PC-3 (cell line): ENCODE measurements around the gene NUMA1. TPM values are rescaled to one million over a fixed set of nuclear protein-coding genes. Genes with fewer than 3 reads are reported as not detected.

ENCODE experiments used
- ATAC-seq: fragments of 200-7000 bp; cut with Tn5 transposase; 2 replicates; pipeline ENCODE4 v1.9.1; 2020; ENCODE audit warnings: mild to moderate bottlenecking, moderate library complexity
- BruUV-seq: library from RNA; stranded (reverse); fragments of 400-500 nt; replicated peaks from 2 replicates; lab custom pipeline; 2021; lab: Mats Ljungman, UMichigan
- CTCF ChIA-PET: fragments of 300-600 bp; sonication (Branson Sonifier 250); formaldehyde crosslinking; loops from one replicate; lab custom pipeline; 2022; ENCODE audit warnings: antibody characterized with exemption; lab: Charles Lee
- POLR2A ChIA-PET: fragments of 300-600 bp; sonication (Branson Sonifier 250); formaldehyde crosslinking; loops from one replicate; lab custom pipeline; 2022; ENCODE audit warnings: antibody characterized with exemption; ENCODE audit not compliant: unreplicated experiment; lab: Charles Lee
- DNase-seq: peaks from one replicate; pipeline ENCODE4 v3.0.0-alpha.2; 2015
- H2AFZ ChIP-seq: fragments of 300-600 bp; sonication (generic); 2 replicates; pipeline ENCODE4 v1.6.0; 2016; ENCODE audit warnings: antibody characterized with exemption, low read length
- H3F3A ChIP-seq: fragments of 300-600 bp; sonication (generic); one replicate; pipeline ENCODE4 v1.6.0; 2017; ENCODE audit warnings: antibody characterized with exemption, low read length, control low read depth, mild to moderate bottlenecking; ENCODE audit not compliant: unreplicated experiment
- H3K27ac ChIP-seq: fragments of 300-600 bp; sonication (generic); 2 replicates; pipeline ENCODE4 v1.5.1; 2016; ENCODE audit warnings: mild to moderate bottlenecking, low read length
- H3K27me3 ChIP-seq: fragments of 300-600 bp; sonication (generic); 2 replicates; pipeline ENCODE4 v1.6.1; 2016; ENCODE audit warnings: low read length, mixed read lengths
- H3K36me3 ChIP-seq: fragments of 300-600 bp; sonication (generic); 2 replicates; pipeline ENCODE4 v1.6.1; 2016; ENCODE audit warnings: low read depth, mixed run types, low read length, mixed read lengths
- H3K4me1 ChIP-seq: fragments of 300-600 bp; sonication (generic); 2 replicates; pipeline ENCODE4 v1.5.1; 2016; ENCODE audit warnings: low read length; ENCODE audit not compliant: insufficient read depth
- H3K4me2 ChIP-seq: fragments of 300-600 bp; sonication (generic); 2 replicates; pipeline ENCODE4 v1.6.0; 2016; ENCODE audit warnings: low read length
- H3K4me3 ChIP-seq: fragments of 300-600 bp; sonication (generic); 2 replicates; pipeline ENCODE4 v1.5.1; 2016; ENCODE audit warnings: mild to moderate bottlenecking, low read length, mixed read lengths
- H3K79me2 ChIP-seq: fragments of 300-600 bp; sonication (generic); 2 replicates; pipeline ENCODE4 v1.6.1; 2017; ENCODE audit warnings: low read length, mixed read lengths
- H3K9ac ChIP-seq: fragments of 300-600 bp; sonication (generic); 2 replicates; pipeline ENCODE4 v1.6.0; 2016; ENCODE audit warnings: mild to moderate bottlenecking, low read length
- H3K9me2 ChIP-seq: fragments of 300-600 bp; sonication (generic); replicated peaks from 2 replicates; pipeline ENCODE4 v1.6.1; 2016; ENCODE audit warnings: mixed run types, low read length, mixed read lengths
- H3K9me3 ChIP-seq: fragments of 300-600 bp; sonication (generic); 2 replicates; pipeline ENCODE4 v1.6.1; 2016; ENCODE audit warnings: low read length, mixed read lengths
- H4K20me1 ChIP-seq: fragments of 300-600 bp; sonication (generic); 2 replicates; pipeline ENCODE4 v1.6.1; 2016; ENCODE audit warnings: low read length, mixed read lengths
- EZH2 ChIP-seq: fragments of 300-600 bp; sonication (generic); IDR thresholded peaks from one replicate; pipeline ENCODE4 v1.6.1; 2017; ENCODE audit warnings: antibody characterized with exemption, mild to moderate bottlenecking, low read length; ENCODE audit not compliant: unreplicated experiment
- EZH2phosphoT487 ChIP-seq: fragments of 300-600 bp; sonication (generic); IDR thresholded peaks from 2 replicates; pipeline ENCODE4 v1.6.1; 2018; ENCODE audit warnings: mild to moderate bottlenecking, antibody characterized with exemption, low read length, borderline replicate concordance
- intact Hi-C: fragments of 100-400 bp; cut with micrococcal nuclease; formaldehyde crosslinking; loops from 2 replicates; pipeline ENCODE4 v1.9.0; 2023
- total RNA-seq: library from RNA; depleted of rRNA; stranded (reverse); fragments of >200 nt; gene quantifications from 2 replicates; pipeline ENCODE4 v1.2.3, GENCODE V29; 2014
- TF ChIP-seq, protein P1 (sequence below): fragments of 300-600 bp; sonication (generic); conservative IDR thresholded peaks from 2 replicates; pipeline ENCODE4 v1.5.1; 2017; ENCODE audit warnings: antibody characterized with exemption, low read depth, mild to moderate bottlenecking, low read length

The NUMA1 gene
- total RNA-seq, 1 experiment from 2014 or later, result 145 TPM

- H3F3A ChIP-seq, result no peaks in the 10 kb centered on the region
- peaks cover 21% of the 10 kb centered on the region; the same call in 1 of the 2 replicates for H3K36me3 ChIP-seq
- intact Hi-C loops, result no loop called here
- no peaks in the 10 kb centered on the region for H4K20me1 ChIP-seq
- no peaks in the 10 kb centered on the region for H3K79me2 ChIP-seq
- no TSS peak for BruUV-seq
- H3K9ac ChIP-seq, result no peak overlapping the region
- H3K9me3 ChIP-seq, result no peaks in the 10 kb centered on the region
- H3K4me2 ChIP-seq, result no peak overlapping the region
- no peaks in the 10 kb centered on the region for H3K27me3 ChIP-seq
- ATAC-seq, result no peak
- H2AFZ ChIP-seq, result no peak overlapping the region
- ChIA-PET POLR2A (no interaction called here), CTCF (interaction anchor here (0.6 to 0.7 kb wide), 2 partner anchors 21 to 125 kb away, joined by 3 read pairs; no protein-coding TSS in a partner anchor)
- TF ChIP-seq EZH2 (no peak), EZH2phosphoT487 (no peak)
- TF ChIP-seq, protein P1, sequence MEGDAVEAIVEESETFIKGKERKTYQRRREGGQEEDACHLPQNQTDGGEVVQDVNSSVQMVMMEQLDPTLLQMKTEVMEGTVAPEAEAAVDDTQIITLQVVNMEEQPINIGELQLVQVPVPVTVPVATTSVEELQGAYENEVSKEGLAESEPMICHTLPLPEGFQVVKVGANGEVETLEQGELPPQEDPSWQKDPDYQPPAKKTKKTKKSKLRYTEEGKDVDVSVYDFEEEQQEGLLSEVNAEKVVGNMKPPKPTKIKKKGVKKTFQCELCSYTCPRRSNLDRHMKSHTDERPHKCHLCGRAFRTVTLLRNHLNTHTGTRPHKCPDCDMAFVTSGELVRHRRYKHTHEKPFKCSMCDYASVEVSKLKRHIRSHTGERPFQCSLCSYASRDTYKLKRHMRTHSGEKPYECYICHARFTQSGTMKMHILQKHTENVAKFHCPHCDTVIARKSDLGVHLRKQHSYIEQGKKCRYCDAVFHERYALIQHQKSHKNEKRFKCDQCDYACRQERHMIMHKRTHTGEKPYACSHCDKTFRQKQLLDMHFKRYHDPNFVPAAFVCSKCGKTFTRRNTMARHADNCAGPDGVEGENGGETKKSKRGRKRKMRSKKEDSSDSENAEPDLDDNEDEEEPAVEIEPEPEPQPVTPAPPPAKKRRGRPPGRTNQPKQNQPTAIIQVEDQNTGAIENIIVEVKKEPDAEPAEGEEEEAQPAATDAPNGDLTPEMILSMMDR, result no peak
- DNase-seq, result no peak
- H3K4me1 ChIP-seq, result no peaks in the 10 kb centered on the region
- no peak overlapping the region for H3K4me3 ChIP-seq
- H3K9me2 ChIP-seq, result no peaks in the 10 kb centered on the region
- no peak overlapping the region for H3K27ac ChIP-seq
Observed at GRCh38 chr11:71976551-71976950, 103.8 kb downstream of the NUMA1 start.

DNA sequence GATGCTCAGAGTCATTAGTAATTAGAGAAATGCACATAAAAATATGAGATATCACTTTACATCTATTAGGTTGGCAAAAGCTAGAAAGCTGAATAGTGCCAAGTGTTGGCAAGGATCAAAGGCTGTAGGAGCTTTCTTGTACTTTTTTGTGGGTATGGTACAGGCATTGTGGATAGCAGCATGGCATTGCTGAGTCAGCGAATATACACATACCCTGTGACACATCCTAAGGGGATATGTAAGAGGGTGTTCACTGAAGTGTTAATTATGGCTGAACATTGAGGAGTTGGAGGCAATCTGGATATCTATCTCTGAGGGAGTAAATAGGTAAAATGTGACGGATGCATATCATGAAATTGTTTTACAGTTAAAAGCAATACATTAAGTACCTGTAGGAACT lies 108.7 kb downstream of the NUMA1 start:
- CTCF ChIA-PET, result no interaction called here

GRCh38 chr11:71964641-71965040 lies 115.7 kb downstream of the NUMA1 start:
- no peak overlapping the region for H3K4me2 ChIP-seq
- no peaks in the 10 kb centered on the region for H4K20me1 ChIP-seq
- no peaks in the 10 kb centered on the region for H3K9me3 ChIP-seq
- CTCF ChIA-PET, result interaction anchor here (1.1 kb wide), 1 partner anchor 19 kb away, joined by 4 read pairs; no protein-coding TSS in a partner anchor
- no peaks in the 10 kb centered on the region for H3K9me2 ChIP-seq
- peaks cover 12% of the 10 kb centered on the region for H3K4me1 ChIP-seq
- DNase-seq, result no peak
- H3K9ac ChIP-seq, result no peak overlapping the region
- TF ChIP-seq, protein P1, result no peak
- TF ChIP-seq EZH2 (no peak), EZH2phosphoT487 (no peak)
- POLR2A ChIA-PET, result interaction anchor here (0.6 kb wide), 1 partner anchor 35 kb away, joined by 3 read pairs; no protein-coding TSS in a partner anchor
- H3K36me3 ChIP-seq, result peaks cover 37% of the 10 kb centered on the region
- H3K4me3 ChIP-seq, result no peak overlapping the region
- BruUV-seq, result no TSS peak
- peak; percentile 29 for ATAC-seq
- no peak overlapping the region for H2AFZ ChIP-seq
- intact Hi-C loops, result no loop called here
- H3K27ac ChIP-seq, result no peak overlapping the region
- H3F3A ChIP-seq, result no peaks in the 10 kb centered on the region
- H3K79me2 ChIP-seq, result peaks cover 6% of the 10 kb centered on the region; the same call in 1 of the 2 replicates
- no peaks in the 10 kb centered on the region for H3K27me3 ChIP-seq

More for the DNA sequence above, 108.7 kb downstream of the NUMA1 start:
- H3F3A ChIP-seq, result no peaks in the 10 kb centered on the region
- no peaks in the 10 kb centered on the region for H3K27me3 ChIP-seq
- H3K4me3 ChIP-seq, result no peak overlapping the region
- H3K9me2 ChIP-seq, result no peaks in the 10 kb centered on the region
- no peaks in the 10 kb centered on the region for H3K4me1 ChIP-seq
- no peak overlapping the region for H3K27ac ChIP-seq
- no peaks in the 10 kb centered on the region for H4K20me1 ChIP-seq
- ATAC-seq, result no peak
- no peak overlapping the region for H3K9ac ChIP-seq
- H2AFZ ChIP-seq, result no peak overlapping the region
- DNase-seq, result no peak
- H3K36me3 ChIP-seq, result peaks cover 27% of the 10 kb centered on the region
- BruUV-seq, result no TSS peak
- no peak for TF ChIP-seq EZH2phosphoT487
- TF ChIP-seq EZH2, result no peak
- TF ChIP-seq, protein P1, result no peak
- H3K9me3 ChIP-seq, result no peaks in the 10 kb centered on the region
- no peak overlapping the region for H3K4me2 ChIP-seq
- H3K79me2 ChIP-seq, result no peaks in the 10 kb centered on the region
- POLR2A ChIA-PET, result no interaction called here
- intact Hi-C loops, result no loop called here
